Panc1 (cell line): ENCODE measurements around the gene C16orf90. TPM values are rescaled to one million over a fixed set of nuclear protein-coding genes. Genes with fewer than 3 reads are reported as not detected.

Source experiments
- ATAC-seq: fragments of 200-7000 bp; cut with Tn5 transposase; 2 replicates; pipeline ENCODE4 v1.9.1; 2020; ENCODE audit warnings: mild to moderate bottlenecking, moderate library complexity
- BruUV-seq: library from RNA; stranded (reverse); fragments of 400-500 nt; replicated peaks from 2 replicates; lab custom pipeline; 2021; lab: Mats Ljungman, UMichigan
- CTCF ChIA-PET: fragments of 300-600 bp; sonication (Branson Sonifier 250); formaldehyde crosslinking; loops from one replicate; lab custom pipeline; 2022; ENCODE audit warnings: antibody characterized with exemption; lab: Charles Lee
- POLR2A ChIA-PET: fragments of 300-600 bp; sonication (Branson Sonifier 250); formaldehyde crosslinking; loops from one replicate; lab custom pipeline; 2022; ENCODE audit warnings: antibody characterized with exemption; lab: Charles Lee
- DNase-seq: peaks from one replicate; pipeline ENCODE4 v3.0.0-alpha.2; 2010; ENCODE audit warnings: low read depth, low spot score
- H3K27ac ChIP-seq: 2 replicates; pipeline ENCODE4 v1.5.1; 2011; ENCODE audit warnings: mild to moderate bottlenecking, low read length, inconsistent platforms
- H3K27me3 ChIP-seq: fragments of 200-500 bp; sonication (Bioruptor generic); 2 replicates; pipeline ENCODE4 v1.6.0; 2014; ENCODE audit warnings: low read length, inconsistent platforms; ENCODE audit not compliant: control insufficient read depth, insufficient read depth
- H3K36me3 ChIP-seq: fragments of 200-500 bp; sonication (Bioruptor generic); 2 replicates; pipeline ENCODE4 v1.5.1; 2014; ENCODE audit warnings: inconsistent platforms, mild to moderate bottlenecking, low read length, moderate library complexity; ENCODE audit not compliant: control insufficient read depth, insufficient read depth
- H3K4me1 ChIP-seq: 2 replicates; pipeline ENCODE4 v1.5.1; 2011; ENCODE audit warnings: inconsistent platforms, mild to moderate bottlenecking, low read length, moderate library complexity; ENCODE audit not compliant: control insufficient read depth, insufficient read depth
- H3K4me3 ChIP-seq, 2 experiments: 2 replicates each; pipeline ENCODE4 v1.5.1; 2011 to 2012; ENCODE audit warnings: low read depth in 2 of 2, low read length in 2 of 2, mild to moderate bottlenecking in 2 of 2, inconsistent platforms in 1 of 2, moderate library complexity in 1 of 2
- H3K9me3 ChIP-seq: fragments of 200-500 bp; sonication (Bioruptor generic); 2 replicates; pipeline ENCODE4 v1.5.1; 2014; ENCODE audit warnings: low read depth, mild to moderate bottlenecking, inconsistent platforms, low read length, moderate library complexity; ENCODE audit not compliant: control insufficient read depth, insufficient read depth
- POLR2AphosphoS5 ChIP-seq: IDR thresholded peaks from 2 replicates; pipeline ENCODE4 v1.6.1; 2012; ENCODE audit warnings: mild to moderate bottlenecking, low read depth, low read length, moderate library complexity
- SIN3A ChIP-seq: IDR thresholded peaks from 2 replicates; pipeline ENCODE4 v1.6.1; 2012; ENCODE audit warnings: low read depth, mild to moderate bottlenecking, low read length, moderate library complexity, borderline replicate concordance; ENCODE audit not compliant: insufficient read depth
- TCF7L2 ChIP-seq: IDR thresholded peaks from 2 replicates; pipeline ENCODE4 v1.6.1; 2011; ENCODE audit warnings: mild to moderate bottlenecking, low read depth, low read length, inconsistent platforms
- in situ Hi-C: cut with HindIII; loops from 2 replicates; pipeline ENCODE4 v1.10.0; 2016; ENCODE audit warnings: low sequenced_read_pairs, low pct_unique_long_range_greater_than_20kb
- intact Hi-C: fragments of 100-400 bp; cut with micrococcal nuclease; formaldehyde crosslinking; loops from one replicate; pipeline ENCODE4 v1.10.0; 2022; ENCODE audit not compliant: unreplicated experiment
- total RNA-seq: library from RNA; stranded (reverse); gene quantifications from one replicate; pipeline ENCODE4 v1.2.1, GENCODE V29; 2021; ENCODE audit not compliant: unreplicated experiment
- TF ChIP-seq, protein P1 (sequence below), 2 experiments: IDR thresholded peaks; 2 replicates each; pipeline ENCODE4 v1.6.1; 2011 to 2012; ENCODE audit warnings: low read depth in 2 of 2, control low read depth in 1 of 2, low read length in 1 of 2, mild to moderate bottlenecking in 1 of 2, moderate library complexity in 1 of 2; ENCODE audit not compliant: insufficient read depth in 1 of 2
- TF ChIP-seq, protein P2 (sequence below): fragments of 450-650 bp; IDR thresholded peaks from 2 replicates; pipeline ENCODE4 v1.5.1; 2017; ENCODE audit warnings: mild to moderate bottlenecking

Gene C16orf90
- total RNA-seq, 1 experiment from 2014 or later = not detected

DNA sequence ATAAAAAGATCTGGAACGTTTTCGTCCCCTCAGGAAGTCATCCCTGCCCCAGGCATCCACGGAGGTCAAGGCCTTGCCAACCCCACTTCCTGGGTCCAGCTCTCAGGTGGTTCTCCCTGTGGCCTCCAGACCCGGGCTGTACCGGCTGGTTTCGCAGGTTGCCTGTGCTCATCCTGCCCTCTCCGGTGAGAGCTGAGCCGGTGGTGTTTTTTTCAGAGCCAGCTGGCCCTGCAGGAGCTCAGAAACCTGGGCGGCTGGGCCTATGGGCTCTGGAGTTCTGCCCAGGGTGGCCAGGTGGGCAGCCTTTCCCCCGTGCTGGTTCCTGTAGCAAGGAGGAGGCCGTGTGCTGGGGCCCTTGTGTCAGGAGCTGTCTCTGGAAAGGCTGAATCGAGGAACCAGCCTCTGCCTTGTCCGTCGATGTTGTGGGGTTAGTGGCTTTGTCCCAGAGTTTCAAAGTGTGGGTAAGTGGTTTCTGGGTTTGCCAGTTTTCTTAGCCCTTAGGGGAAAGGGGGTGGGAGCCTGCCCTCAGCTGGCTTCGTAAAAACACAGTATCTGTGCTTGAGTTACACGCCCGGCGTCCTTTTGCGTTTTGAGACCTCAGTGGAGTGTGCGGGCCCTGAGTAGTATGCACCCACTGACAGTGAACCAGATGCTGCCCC is 23.6 kb downstream of the C16orf90 start:
- in situ Hi-C loops (no loop called here), intact Hi-C loops (no loop called here)
- Histone ChIP-seq H3K27me3 (no peaks in the 10 kb centered on the region), H3K4me3 (no peak overlapping the region), H3K9me3 (no peaks in the 10 kb centered on the region), H3K27ac (no peak overlapping the region), H3K4me1 (0 out of 2 replicates have a peak, but pooled peaks cover 3% of the 10 kb centered on the region), H3K36me3 (no peaks in the 10 kb centered on the region)
- no TSS peak for BruUV-seq
- CTCF ChIA-PET = interaction anchor here (0.6 kb wide), 1 partner anchor 342 kb away, joined by 3 read pairs; no protein-coding TSS in a partner anchor
- TF ChIP-seq, protein P1, sequence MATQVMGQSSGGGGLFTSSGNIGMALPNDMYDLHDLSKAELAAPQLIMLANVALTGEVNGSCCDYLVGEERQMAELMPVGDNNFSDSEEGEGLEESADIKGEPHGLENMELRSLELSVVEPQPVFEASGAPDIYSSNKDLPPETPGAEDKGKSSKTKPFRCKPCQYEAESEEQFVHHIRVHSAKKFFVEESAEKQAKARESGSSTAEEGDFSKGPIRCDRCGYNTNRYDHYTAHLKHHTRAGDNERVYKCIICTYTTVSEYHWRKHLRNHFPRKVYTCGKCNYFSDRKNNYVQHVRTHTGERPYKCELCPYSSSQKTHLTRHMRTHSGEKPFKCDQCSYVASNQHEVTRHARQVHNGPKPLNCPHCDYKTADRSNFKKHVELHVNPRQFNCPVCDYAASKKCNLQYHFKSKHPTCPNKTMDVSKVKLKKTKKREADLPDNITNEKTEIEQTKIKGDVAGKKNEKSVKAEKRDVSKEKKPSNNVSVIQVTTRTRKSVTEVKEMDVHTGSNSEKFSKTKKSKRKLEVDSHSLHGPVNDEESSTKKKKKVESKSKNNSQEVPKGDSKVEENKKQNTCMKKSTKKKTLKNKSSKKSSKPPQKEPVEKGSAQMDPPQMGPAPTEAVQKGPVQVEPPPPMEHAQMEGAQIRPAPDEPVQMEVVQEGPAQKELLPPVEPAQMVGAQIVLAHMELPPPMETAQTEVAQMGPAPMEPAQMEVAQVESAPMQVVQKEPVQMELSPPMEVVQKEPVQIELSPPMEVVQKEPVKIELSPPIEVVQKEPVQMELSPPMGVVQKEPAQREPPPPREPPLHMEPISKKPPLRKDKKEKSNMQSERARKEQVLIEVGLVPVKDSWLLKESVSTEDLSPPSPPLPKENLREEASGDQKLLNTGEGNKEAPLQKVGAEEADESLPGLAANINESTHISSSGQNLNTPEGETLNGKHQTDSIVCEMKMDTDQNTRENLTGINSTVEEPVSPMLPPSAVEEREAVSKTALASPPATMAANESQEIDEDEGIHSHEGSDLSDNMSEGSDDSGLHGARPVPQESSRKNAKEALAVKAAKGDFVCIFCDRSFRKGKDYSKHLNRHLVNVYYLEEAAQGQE (IDR thresholded peaks at IDR 0.05; ENCODE audit: insufficient read depth in 1 of 2, low read depth in 2 of 2, low read length in 1 of 2) = no peak
- TF ChIP-seq, protein P2, sequence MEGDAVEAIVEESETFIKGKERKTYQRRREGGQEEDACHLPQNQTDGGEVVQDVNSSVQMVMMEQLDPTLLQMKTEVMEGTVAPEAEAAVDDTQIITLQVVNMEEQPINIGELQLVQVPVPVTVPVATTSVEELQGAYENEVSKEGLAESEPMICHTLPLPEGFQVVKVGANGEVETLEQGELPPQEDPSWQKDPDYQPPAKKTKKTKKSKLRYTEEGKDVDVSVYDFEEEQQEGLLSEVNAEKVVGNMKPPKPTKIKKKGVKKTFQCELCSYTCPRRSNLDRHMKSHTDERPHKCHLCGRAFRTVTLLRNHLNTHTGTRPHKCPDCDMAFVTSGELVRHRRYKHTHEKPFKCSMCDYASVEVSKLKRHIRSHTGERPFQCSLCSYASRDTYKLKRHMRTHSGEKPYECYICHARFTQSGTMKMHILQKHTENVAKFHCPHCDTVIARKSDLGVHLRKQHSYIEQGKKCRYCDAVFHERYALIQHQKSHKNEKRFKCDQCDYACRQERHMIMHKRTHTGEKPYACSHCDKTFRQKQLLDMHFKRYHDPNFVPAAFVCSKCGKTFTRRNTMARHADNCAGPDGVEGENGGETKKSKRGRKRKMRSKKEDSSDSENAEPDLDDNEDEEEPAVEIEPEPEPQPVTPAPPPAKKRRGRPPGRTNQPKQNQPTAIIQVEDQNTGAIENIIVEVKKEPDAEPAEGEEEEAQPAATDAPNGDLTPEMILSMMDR = no peak
- TF ChIP-seq SIN3A (no peak), TCF7L2 (no peak), POLR2AphosphoS5 (no peak)
- POLR2A ChIA-PET = no interaction called here
- no peak for DNase-seq
- no peak for ATAC-seq

DNA sequence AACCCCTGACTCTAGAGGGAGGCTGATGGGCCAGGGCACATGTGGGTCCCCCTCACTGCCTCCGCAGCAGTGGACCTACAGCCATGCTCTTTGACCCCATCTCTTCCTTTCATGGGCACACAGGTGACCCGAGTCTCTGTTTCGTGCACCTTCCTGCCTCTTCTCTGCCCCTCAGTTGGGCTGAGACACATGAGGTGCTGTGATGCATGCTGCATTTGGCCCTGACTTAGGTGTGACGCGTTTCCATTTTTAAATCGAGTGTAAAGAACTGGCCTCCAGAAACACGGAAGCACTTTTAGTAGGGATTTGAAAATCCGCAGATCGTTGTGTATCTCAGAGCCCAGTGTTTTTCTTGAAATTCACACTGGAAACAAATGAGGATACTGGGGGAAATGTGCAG is 24.6 kb downstream of the C16orf90 start:
- BruUV-seq = no TSS peak
- ATAC-seq (no peak), DNase-seq (no peak)
- Histone ChIP-seq H3K4me1 (0 out of 2 replicates have a peak, but pooled peaks cover 3% of the 10 kb centered on the region), H3K27ac (no peak overlapping the region), H3K9me3 (no peaks in the 10 kb centered on the region), H3K4me3 (no peak overlapping the region), H3K36me3 (no peaks in the 10 kb centered on the region), H3K27me3 (no peaks in the 10 kb centered on the region)
- in situ Hi-C loops = no loop called here
- TF ChIP-seq, protein P1 (IDR thresholded peaks at IDR 0.05; ENCODE audit: insufficient read depth in 1 of 2, low read depth in 2 of 2, low read length in 1 of 2) = no peak
- TF ChIP-seq TCF7L2 = no peak
- no peak for TF ChIP-seq SIN3A
- no peak for TF ChIP-seq POLR2AphosphoS5
- TF ChIP-seq, protein P2 = no peak
- intact Hi-C loops = no loop called here
- ChIA-PET CTCF (interaction anchor here (0.7 kb wide), 1 partner anchor 99 kb away, joined by 9 read pairs; no protein-coding TSS in a partner anchor), POLR2A (no interaction called here)
